ENCODE measurements around the gene TMEM11.
"Not testable (repeated sequence)": the region's sequence is repeated elsewhere in the genome, so short reads cannot be mapped to it uniquely, and the experiment has no call there.

TMEM11 gene

DNA sequence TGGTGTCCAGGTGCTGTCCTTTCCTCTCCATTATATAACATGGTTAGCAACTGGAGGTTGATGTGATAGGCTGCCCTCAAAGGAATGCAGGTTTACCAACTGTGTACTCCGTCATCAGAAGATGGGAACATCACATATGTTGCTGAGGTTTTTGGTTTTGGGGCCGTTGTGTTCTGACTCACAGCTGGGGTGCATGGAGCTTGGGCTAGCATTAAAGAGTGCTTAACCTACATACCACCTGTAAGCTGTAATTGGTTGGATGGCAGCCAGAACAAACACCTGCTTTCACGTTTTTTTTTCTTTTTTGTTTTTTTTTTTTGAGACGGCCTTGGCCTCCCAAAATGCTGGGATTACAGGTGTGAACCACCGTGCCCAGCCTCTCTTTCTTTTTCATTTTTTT, 20.9 kb downstream of the TMEM11 start:
- TF ChIP-seq, protein P1, sequence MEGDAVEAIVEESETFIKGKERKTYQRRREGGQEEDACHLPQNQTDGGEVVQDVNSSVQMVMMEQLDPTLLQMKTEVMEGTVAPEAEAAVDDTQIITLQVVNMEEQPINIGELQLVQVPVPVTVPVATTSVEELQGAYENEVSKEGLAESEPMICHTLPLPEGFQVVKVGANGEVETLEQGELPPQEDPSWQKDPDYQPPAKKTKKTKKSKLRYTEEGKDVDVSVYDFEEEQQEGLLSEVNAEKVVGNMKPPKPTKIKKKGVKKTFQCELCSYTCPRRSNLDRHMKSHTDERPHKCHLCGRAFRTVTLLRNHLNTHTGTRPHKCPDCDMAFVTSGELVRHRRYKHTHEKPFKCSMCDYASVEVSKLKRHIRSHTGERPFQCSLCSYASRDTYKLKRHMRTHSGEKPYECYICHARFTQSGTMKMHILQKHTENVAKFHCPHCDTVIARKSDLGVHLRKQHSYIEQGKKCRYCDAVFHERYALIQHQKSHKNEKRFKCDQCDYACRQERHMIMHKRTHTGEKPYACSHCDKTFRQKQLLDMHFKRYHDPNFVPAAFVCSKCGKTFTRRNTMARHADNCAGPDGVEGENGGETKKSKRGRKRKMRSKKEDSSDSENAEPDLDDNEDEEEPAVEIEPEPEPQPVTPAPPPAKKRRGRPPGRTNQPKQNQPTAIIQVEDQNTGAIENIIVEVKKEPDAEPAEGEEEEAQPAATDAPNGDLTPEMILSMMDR (IDR thresholded peaks at IDR 0.05; ENCODE audit: low read length, missing control alignments) = no peak
- no peak overlapping the region for H3K4me3 ChIP-seq (replicated peaks; ENCODE audit: low read depth, low read length)

DNA sequence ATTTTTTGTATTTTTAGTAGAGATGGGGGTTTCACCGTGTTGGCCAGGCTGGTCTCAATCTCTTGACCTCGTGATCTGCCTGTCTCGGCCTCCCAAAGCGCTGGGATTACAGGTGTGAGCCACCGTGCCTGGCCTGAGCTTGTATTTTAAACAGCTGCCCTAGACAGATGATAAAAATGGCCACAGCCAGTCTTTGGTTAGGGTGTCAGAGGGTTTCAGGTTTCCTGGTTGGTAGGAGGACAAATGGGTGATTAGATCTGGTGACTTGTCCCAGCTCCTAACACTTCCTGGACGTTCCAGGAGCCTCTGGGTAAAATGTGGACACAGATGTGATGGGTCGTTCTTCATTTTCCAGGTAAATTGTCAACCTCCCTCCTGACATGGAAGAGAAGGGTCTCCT, 21.5 kb downstream of the TMEM11 start:
- not testable (repeated sequence) for H3K4me3 ChIP-seq (replicated peaks; ENCODE audit: low read depth, low read length); DNase-seq (ENCODE audit: low read depth)

More for the DNA sequence above, 20.9 kb downstream of the TMEM11 start:
- no peak for DNase-seq (ENCODE audit: low read depth)

DNA sequence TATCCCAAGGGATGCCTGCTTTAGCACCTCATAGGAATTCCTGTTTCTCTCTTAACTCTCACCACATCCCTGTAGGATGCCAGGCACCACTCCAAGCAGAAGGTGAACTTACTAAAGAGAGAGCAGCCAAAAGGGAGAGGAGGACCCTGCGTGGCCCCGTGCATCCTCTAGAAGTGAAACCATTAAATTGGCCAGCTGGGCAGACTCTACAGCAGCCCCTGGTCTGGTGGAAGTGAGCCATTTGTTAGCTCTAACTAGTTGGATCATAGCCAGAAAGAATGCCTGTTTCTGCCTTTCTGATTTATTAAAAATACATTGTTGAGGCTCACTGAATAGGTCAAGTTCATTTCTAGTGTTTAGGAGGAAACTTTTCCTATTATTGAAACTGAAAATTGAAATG, 22.3 kb downstream of the TMEM11 start:
- TF ChIP-seq, protein P1 (IDR thresholded peaks at IDR 0.05; ENCODE audit: low read length, missing control alignments) = no peak
- no peak overlapping the region for H3K4me3 ChIP-seq (replicated peaks; ENCODE audit: low read depth, low read length)
- no peak for DNase-seq (ENCODE audit: low read depth)

DNA sequence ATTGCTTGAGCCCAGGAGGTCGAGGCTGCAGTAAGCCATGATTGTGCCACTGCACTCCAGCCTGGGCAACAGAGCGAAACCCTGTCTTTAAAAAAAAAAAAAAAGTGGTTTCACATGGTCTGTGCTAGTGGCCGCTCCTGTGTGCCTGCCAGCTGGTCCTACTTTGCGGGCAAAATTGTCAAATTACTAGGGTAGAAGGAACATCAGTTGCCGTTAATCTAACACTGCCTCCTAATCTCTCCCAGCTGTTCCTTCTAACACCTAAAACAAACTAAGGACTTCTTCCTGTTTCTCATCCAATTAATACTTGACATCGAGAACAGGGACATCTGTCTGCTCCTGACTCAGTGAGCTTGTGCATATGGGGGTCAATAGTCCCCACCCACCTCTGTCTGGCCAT, 23.9 kb downstream of the TMEM11 start:
- DNase-seq (ENCODE audit: low read depth) = no peak
- TF ChIP-seq, protein P1 (IDR thresholded peaks at IDR 0.05; ENCODE audit: low read length, missing control alignments) = no peak

DNA sequence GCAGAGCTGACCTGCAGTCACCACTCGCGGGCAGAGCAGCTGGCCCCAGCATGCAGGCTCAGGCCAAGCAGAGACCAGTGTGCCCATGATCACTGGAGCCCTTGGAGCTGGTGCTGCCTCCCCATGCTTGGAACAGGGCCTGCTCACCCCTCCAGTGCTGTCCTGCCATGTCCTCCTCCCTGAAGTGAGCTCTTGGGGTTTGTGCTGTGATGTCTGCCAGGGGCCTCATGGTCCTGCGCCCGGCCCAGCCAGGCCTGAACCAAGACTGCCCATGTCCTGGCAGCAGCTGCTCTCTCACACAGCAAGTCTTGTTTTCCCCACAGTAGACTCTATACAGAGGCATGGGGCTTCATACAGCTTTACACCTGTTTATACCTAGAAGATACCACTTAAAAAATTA, 24.6 kb downstream of the TMEM11 start:
- no peak overlapping the region for H3K4me3 ChIP-seq (replicated peaks; ENCODE audit: low read depth, low read length)
- TF ChIP-seq, protein P1 (IDR thresholded peaks at IDR 0.05; ENCODE audit: low read length, missing control alignments) = no peak
- DNase-seq (ENCODE audit: low read depth) = no peak

More for the DNA sequence above, 23.9 kb downstream of the TMEM11 start:
- no peak overlapping the region for H3K4me3 ChIP-seq (replicated peaks; ENCODE audit: low read depth, low read length)

DNA sequence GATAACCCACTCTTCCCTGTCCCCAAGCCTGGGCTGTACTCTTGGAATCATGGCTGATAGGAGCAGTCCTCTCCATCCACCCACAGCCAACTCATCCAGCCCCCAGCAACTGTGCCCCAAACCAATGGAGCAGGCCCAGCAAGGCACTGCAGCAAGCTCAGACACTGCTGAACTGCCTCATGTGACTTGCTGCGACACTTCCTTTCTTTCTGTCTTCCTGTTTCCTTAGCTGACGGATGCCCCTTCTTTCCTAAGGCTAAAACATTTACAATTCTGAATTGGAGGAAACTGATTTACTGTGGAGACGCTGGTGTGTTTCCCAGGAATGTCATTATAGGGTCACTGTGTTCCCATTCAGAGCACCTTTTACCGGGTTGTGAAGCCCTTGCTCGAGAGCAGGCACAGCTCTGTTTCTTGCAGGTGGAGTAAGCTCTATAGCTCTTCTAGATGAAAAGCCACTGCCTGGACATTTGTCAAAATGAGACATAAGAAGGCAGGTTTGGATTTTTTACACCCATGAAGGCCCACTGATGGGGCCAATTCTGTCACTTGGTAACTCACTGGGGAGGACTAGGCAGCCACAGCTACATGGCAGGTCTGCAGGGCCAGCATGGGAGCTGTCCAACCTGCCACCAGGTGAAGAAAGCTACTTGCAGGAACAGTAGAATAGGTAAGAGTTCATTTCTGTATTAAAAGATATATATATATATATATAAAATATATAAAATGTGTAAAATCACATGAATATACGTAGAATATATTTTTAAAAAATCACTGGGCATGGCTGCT, 27.4 kb downstream of the TMEM11 start:
- no peak overlapping the region for H3K4me3 ChIP-seq (replicated peaks; ENCODE audit: low read depth, low read length)
- no peak for DNase-seq (ENCODE audit: low read depth)
- TF ChIP-seq, protein P1 (IDR thresholded peaks at IDR 0.05; ENCODE audit: low read length, missing control alignments) = no peak

DNA sequence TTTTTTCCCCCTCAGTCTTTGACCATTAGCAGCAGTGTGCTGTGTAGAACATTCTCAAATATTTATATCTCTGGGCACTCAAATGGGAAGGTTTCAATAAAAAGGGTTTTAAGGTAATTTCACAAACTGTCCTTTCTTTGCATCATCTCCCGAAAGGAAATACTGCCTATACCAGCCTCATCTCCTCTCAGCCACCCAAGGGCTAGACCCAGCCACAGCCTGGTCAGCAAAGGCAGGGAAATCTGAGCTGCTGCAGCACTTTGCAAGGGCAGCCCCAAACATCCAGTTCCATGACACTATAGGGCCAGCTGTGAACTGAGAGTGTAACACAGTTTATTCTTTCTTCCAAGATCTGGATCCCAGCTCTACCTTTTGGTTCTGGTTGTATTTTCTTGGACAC, 28.9 kb downstream of the TMEM11 start:
- DNase-seq (ENCODE audit: low read depth) = no peak
- no peak overlapping the region for H3K4me3 ChIP-seq (replicated peaks; ENCODE audit: low read depth, low read length)
- TF ChIP-seq, protein P1 (IDR thresholded peaks at IDR 0.05; ENCODE audit: low read length, missing control alignments) = no peak

Data from fibroblast of pulmonary artery (primary cell).